GM15510 (cell line): ENCODE measurements around the gene ROCK2.

Experiments used
- POLR2A ChIP-seq: IDR thresholded peaks from 3 replicates; pipeline ENCODE4 v1.6.1; 2011; ENCODE audit warnings: borderline replicate concordance; ENCODE audit not compliant: insufficient read length; ENCODE audit errors: extremely low read depth

Gene ROCK2

DNA sequence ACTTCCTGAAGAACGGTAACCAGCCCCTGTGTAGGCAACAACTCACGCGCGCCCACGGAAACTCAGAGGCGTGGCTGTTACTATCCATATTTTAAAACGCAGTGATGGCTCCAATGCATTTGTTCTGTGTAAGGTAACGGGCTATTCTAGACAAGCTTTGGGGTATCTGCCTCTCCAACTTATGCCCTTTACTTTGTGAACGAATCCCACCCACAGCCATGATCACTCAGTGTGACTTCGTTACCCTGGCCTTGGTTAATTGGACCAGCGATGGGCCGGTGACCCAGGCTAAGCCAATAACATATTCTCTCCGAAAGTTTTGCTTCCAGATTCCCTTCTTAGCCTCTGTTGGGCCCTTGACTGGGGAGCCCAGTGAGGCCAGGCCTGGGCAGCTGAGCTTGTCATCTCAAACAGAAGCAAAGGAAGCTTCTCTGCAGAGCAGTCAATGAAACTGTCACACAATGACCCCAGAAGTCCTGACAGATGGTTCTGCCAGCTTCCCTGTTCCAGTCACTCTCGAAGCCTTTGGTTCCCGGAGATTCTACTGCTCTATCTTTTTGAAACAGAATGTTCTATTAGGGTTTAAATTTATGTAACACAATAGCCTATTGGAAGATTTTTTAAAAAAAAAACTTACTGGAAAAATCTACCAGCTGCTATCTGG, 30.7 kb upstream of the ROCK2 start:
- TF ChIP-seq POLR2A: no peak

GRCh38 chr2:11373096-11373495, 28.7 kb upstream of the ROCK2 start:
- no peak for TF ChIP-seq POLR2A

- no peak for TF ChIP-seq POLR2A
Observed at GRCh38 chr2:11371092-11371937, 26.9 kb upstream of the ROCK2 start.

- no peak for TF ChIP-seq POLR2A
Observed at GRCh38 chr2:11370377-11371091, 26.1 kb upstream of the ROCK2 start.

GRCh38 chr2:11368059-11368572, 23.7 kb upstream of the ROCK2 start:
- TF ChIP-seq POLR2A: no peak

GRCh38 chr2:11367170-11367730, 22.8 kb upstream of the ROCK2 start:
- TF ChIP-seq POLR2A: no peak

GRCh38 chr2:11366326-11366741, 21.9 kb upstream of the ROCK2 start:
- TF ChIP-seq POLR2A: no peak

GRCh38 chr2:11365096-11365879, 20.9 kb upstream of the ROCK2 start:
- no peak for TF ChIP-seq POLR2A

GRCh38 chr2:11364565-11364887, 20.1 kb upstream of the ROCK2 start:
- TF ChIP-seq POLR2A: no peak

GRCh38 chr2:11363868-11364564, 19.6 kb upstream of the ROCK2 start:
- TF ChIP-seq POLR2A: no peak

DNA sequence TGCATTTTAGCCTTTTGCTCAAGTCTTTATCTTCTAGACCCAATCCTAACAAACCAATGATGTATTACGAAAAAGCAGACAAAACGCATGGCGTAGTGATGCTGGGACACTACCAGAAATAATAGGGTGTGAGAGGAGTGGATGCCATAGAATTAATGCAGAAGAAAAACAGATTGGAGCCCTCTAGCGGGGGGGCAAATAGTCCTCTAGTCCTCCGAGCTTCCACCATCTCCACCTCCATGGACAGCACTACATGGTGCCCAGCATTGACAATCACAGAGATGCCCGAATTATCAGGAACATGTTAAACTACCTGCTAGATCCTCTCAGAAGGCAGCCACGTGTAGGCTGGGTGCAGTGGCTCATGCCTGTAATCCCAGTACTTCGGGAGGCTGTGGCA, 15.4 kb upstream of the ROCK2 start:
- TF ChIP-seq POLR2A: no peak

GRCh38 chr2:11357428-11357972, 13.1 kb upstream of the ROCK2 start:
- TF ChIP-seq POLR2A: no peak

- no peak for TF ChIP-seq POLR2A
Observed at GRCh38 chr2:11356764-11357163, 12.3 kb upstream of the ROCK2 start.
